GM19193 (cell line): Measurements from ENCODE around the gene FSIP1.

Source experiments
- POLR2A ChIP-seq: IDR thresholded peaks from 4 replicates; pipeline ENCODE4 v1.6.1; 2011; ENCODE audit not compliant: insufficient read depth, insufficient read length; ENCODE audit errors: extremely low read depth

FSIP1 gene

DNA sequence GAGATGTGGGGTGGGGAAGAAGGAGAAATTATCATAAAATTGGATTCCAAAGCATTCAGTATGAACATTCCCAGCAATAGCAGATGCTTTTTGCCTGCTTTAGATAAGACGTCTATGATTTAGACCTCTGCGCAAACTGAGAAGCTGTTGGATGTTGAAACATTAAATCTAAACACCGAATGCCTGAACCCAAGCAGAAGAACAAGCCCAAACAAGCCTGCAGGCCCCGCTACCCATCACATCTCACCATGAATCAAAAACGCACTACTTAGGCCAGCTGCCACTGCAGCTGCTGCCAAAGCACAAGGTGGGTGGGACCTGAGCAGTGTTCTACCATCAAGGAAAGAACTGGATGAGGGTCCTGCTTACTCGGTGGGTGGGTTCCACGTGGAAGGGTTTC lies 226.2 kb downstream of the FSIP1 start:
- no peak for TF ChIP-seq POLR2A

DNA sequence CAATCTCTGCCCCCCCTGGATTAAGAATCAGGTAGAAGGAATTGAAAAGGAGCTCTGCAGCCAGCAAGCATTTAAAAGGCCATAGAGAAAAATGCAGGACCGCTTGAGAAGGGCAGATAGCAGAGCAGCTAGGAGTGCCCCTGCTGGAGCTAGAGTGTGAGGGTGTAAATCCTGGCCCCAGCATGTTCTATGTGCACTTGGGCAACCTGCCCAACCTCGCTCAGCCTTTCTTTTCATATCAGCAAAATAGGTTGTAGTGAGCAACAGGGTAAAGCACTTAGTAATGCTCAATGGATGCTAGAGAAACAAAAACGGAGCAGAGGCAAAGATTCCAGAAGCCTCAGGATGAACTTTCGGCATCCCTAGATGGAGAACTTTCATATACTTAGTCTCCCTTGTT lies 226.8 kb downstream of the FSIP1 start:
- no peak for TF ChIP-seq POLR2A

DNA sequence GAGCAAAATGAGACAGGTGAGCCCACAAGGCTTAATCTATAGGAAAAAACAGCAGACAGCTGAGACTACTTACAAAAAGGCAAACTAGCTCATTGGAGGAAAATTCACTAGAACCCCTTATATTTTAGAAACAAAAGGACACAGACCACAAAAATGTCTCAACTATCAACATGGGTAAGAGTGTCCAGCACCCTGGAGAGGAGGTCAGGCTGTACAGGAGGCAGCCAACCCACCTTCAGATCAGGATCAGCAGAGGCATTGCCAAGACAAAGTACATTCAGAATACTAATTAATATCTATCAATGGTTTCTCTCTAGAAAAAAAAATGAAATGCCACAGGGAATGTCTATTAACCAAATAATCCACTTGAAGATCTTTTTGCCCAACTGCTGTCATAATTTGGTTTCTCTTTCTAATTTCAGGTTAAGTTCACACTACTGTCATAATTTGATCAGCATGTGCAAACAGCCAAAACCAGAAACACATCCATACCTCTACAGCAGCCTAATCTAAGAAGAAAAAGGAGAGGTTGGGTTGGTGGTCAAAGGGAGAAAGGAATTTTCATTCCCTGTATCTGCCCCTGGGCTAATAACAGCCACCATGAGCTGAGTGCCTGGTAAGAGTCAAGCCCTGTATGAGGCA lies 227.8 kb downstream of the FSIP1 start:
- no peak for TF ChIP-seq POLR2A

DNA sequence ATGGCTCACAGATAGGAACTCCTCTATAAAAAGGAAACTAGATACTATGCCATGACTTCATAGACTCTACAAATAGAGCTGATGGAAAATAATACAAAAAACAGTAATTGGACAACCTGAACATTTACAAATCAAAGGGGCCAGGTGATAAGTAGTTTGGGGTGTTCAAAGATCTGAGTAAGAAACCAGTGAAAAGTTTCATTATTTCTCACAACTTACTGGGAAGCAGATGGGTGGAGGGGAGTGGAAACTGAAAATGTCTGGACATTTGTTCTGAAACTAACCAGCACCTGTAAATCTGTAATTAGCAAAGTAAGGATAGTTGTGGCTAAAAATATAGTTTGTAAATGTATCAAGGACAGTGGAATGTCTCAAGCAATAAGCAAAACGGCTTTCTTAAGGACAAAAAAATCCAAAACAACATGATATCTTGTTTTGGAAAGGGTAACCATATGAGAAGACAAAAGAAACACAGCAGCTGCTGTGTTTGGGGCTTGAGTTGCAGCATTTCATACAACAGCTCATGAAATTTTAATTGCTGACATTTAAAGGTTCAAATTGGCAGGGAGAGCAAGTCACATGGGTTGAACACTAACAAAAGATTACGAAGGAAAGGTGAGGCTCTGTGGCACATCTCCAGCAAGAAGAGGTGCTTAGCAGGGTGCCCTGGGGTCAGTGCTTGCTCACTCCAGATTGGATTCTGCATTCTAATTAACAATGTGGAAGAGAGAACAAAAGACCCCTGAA lies 228.5 kb downstream of the FSIP1 start:
- TF ChIP-seq POLR2A = no peak

DNA sequence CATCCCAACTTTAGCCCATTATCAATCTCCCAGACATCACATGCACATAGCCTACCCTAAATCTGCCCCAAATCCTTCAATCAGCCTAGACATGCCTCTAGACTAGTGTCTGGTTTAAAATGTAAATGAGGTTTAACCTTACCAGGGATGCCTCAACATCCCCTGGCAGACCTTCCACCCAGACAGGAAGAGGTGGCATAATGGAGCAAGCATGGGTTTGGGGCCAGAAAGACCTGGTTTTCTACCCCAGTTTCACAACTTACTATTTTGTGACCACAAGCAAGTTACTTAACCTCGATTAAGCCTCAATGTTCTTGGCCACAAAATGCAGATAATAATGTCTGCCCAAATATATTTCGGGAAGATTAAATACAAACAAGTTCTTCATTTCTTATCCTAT lies 230.1 kb downstream of the FSIP1 start:
- TF ChIP-seq POLR2A = no peak

DNA sequence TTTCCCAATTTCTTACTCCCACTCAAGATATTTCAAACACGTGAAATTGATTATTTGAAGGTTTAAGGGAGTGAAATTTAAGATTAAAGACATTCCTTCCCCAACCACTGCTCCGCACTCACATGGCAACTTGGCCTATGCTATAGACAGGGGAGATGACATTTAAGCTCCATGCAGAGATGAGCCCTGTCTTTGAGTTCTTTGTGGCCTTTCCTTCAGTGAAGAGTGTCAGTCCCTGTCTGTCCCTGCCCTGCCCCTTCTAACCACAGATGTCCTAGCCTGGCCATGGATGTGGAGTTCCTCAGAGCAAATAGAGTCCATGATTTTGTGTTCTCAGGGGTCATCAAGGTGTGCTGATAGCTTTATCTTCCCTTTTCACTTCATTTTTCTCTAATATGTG lies 231.2 kb downstream of the FSIP1 start:
- no peak for TF ChIP-seq POLR2A
